ENCODE results near the gene RNF144B. TPM values are rescaled to one million over a fixed set of nuclear protein-coding genes. Genes with fewer than 3 reads are reported as not detected.

The RNF144B gene
- total and polyA plus RNA-seq, 2 of the 13 experiments (the other 11 are each of a cell fraction or from before 2014, with no cell fraction given): 1.8 to 4.3 TPM

GRCh38 chr6:18503593-18504231, 116.6 kb downstream of the RNF144B start (continued):
- no peak for TF ChIP-seq PTBP1 (IDR thresholded peaks at IDR 0.05; ENCODE audit: low read depth, low read length, poor library complexity, severe bottlenecking)
- TF ChIP-seq, protein P1, sequence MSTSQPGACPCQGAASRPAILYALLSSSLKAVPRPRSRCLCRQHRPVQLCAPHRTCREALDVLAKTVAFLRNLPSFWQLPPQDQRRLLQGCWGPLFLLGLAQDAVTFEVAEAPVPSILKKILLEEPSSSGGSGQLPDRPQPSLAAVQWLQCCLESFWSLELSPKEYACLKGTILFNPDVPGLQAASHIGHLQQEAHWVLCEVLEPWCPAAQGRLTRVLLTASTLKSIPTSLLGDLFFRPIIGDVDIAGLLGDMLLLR (CRISPR knock-in tag; IDR thresholded peaks at IDR 0.05): no peak
- TF ChIP-seq ZKSCAN1 (IDR thresholded peaks at IDR 0.05; ENCODE audit: low read length): no peak
- no peak for TF ChIP-seq ARID3A (IDR thresholded peaks at IDR 0.05; ENCODE audit: low read depth, low read length)
- TF ChIP-seq MEF2D (CRISPR knock-in tag; IDR thresholded peaks at IDR 0.05): no peak
- TF ChIP-seq ZNF543 (CRISPR knock-in tag; IDR thresholded peaks at IDR 0.05): no peak
- TF ChIP-seq HNRNPLL (IDR thresholded peaks at IDR 0.05; ENCODE audit: low read depth, low read length, poor library complexity, severe bottlenecking): no peak
- TF ChIP-seq, protein P2, sequence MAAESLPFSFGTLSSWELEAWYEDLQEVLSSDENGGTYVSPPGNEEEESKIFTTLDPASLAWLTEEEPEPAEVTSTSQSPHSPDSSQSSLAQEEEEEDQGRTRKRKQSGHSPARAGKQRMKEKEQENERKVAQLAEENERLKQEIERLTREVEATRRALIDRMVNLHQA (CRISPR knock-in tag; IDR thresholded peaks at IDR 0.05): no peak
- TF ChIP-seq MEIS2 (CRISPR knock-in tag; IDR thresholded peaks at IDR 0.05): no peak
- TF ChIP-seq ELF3 (CRISPR knock-in tag; IDR thresholded peaks at IDR 0.05): peak; percentile 81
- peak; percentile 0; the same call in 1 of the 2 replicates for TF ChIP-seq JUN (CRISPR knock-in tag; IDR thresholded peaks at IDR 0.05)
- no peak for TF ChIP-seq JDP2 (CRISPR knock-in tag; IDR thresholded peaks at IDR 0.05; ENCODE audit: borderline replicate concordance)
- 0 out of 2 replicates have a peak, but pooled peaks have one; percentile 26 for TF ChIP-seq HDAC2 (CRISPR knock-in tag; IDR thresholded peaks at IDR 0.05)
- no peak for TF ChIP-seq PAWR (CRISPR knock-in tag; IDR thresholded peaks at IDR 0.05; ENCODE audit: borderline replicate concordance)
- TF ChIP-seq ZNF784 (CRISPR knock-in tag; IDR thresholded peaks at IDR 0.05; ENCODE audit: borderline replicate concordance): no peak
- TF ChIP-seq, protein P3, sequence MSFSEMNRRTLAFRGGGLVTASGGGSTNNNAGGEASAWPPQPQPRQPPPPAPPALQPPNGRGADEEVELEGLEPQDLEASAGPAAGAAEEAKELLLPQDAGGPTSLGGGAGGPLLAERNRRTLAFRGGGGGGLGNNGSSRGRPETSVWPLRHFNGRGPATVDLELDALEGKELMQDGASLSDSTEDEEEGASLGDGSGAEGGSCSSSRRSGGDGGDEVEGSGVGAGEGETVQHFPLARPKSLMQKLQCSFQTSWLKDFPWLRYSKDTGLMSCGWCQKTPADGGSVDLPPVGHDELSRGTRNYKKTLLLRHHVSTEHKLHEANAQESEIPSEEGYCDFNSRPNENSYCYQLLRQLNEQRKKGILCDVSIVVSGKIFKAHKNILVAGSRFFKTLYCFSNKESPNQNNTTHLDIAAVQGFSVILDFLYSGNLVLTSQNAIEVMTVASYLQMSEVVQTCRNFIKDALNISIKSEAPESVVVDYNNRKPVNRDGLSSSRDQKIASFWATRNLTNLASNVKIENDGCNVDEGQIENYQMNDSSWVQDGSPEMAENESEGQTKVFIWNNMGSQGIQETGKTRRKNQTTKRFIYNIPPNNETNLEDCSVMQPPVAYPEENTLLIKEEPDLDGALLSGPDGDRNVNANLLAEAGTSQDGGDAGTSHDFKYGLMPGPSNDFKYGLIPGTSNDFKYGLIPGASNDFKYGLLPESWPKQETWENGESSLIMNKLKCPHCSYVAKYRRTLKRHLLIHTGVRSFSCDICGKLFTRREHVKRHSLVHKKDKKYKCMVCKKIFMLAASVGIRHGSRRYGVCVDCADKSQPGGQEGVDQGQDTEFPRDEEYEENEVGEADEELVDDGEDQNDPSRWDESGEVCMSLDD (CRISPR knock-in tag; IDR thresholded peaks at IDR 0.05; ENCODE audit: borderline replicate concordance): no peak
- no peak for TF ChIP-seq KLF9 (CRISPR knock-in tag; IDR thresholded peaks at IDR 0.05; ENCODE audit: low read depth)
- no peak for TF ChIP-seq ZNF34 (CRISPR knock-in tag; IDR thresholded peaks at IDR 0.05; ENCODE audit: borderline replicate concordance)
- 0 out of 2 replicates have a peak, but pooled peaks have one; percentile 45 for TF ChIP-seq SPEN (CRISPR knock-in tag; IDR thresholded peaks at IDR 0.05; ENCODE audit: low read depth)
- TF ChIP-seq SRF (IDR thresholded peaks at IDR 0.05; ENCODE audit: low read depth, low read length): no peak
- no peak for TF ChIP-seq ZNF740 (CRISPR knock-in tag; IDR thresholded peaks at IDR 0.05)
- TF ChIP-seq ZFP36L1 (CRISPR knock-in tag; IDR thresholded peaks at IDR 0.05): no peak
- no peak for TF ChIP-seq RFX5 (IDR thresholded peaks at IDR 0.05; ENCODE audit: low read depth, low read length)
- TF ChIP-seq ZC3H4 (CRISPR knock-in tag; IDR thresholded peaks at IDR 0.05; ENCODE audit: borderline replicate concordance): no peak
- TF ChIP-seq TBP (CRISPR knock-in tag; IDR thresholded peaks at IDR 0.05): no peak
